ENCODE measurements around the gene ZNHIT2.

DNA sequence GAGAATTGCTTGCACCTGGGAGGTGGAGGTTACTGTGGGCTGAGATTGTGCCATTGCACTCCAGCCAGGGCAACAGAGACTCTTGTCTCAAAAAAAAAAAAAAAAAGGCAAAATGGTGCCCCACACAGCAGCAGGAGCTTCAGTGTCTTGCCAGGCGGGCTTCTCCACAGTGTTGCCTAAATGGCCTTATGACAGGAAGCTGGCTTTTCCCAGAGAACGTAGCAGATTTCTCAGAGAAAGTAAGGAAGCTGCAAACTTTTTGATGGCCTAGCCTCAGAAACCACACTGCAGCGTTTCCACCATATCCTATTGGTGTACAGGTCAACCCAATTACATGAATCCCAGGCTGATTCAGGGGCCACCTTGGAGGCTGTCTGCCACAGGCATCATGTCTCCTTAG lies 39.8 kb upstream of the ZNHIT2 start:
- TF ChIP-seq POLR2A (IDR thresholded peaks at IDR 0.05; ENCODE audit: low read depth) (no peak), EP300 (IDR thresholded peaks at IDR 0.05) (no peak), POLR2AphosphoS5 (IDR thresholded peaks at IDR 0.05) (no peak)
- TF ChIP-seq, protein P1, sequence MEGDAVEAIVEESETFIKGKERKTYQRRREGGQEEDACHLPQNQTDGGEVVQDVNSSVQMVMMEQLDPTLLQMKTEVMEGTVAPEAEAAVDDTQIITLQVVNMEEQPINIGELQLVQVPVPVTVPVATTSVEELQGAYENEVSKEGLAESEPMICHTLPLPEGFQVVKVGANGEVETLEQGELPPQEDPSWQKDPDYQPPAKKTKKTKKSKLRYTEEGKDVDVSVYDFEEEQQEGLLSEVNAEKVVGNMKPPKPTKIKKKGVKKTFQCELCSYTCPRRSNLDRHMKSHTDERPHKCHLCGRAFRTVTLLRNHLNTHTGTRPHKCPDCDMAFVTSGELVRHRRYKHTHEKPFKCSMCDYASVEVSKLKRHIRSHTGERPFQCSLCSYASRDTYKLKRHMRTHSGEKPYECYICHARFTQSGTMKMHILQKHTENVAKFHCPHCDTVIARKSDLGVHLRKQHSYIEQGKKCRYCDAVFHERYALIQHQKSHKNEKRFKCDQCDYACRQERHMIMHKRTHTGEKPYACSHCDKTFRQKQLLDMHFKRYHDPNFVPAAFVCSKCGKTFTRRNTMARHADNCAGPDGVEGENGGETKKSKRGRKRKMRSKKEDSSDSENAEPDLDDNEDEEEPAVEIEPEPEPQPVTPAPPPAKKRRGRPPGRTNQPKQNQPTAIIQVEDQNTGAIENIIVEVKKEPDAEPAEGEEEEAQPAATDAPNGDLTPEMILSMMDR (IDR thresholded peaks at IDR 0.05): no peak
